HG02981 (cell line): ENCODE measurements around the gene PLA2G2A.
"Not testable (repeated sequence)": the region's sequence is repeated elsewhere in the genome, so short reads cannot be mapped to it uniquely, and the experiment has no call there.

Experiments used
- ATAC-seq: cut with Tn5 transposase; IDR thresholded peaks from one replicate; pipeline ENCODE4 v1.9.1; 2021; ENCODE audit warnings: mild to moderate bottlenecking, moderate library complexity; ENCODE audit not compliant: unreplicated experiment

The PLA2G2A gene, protein sequence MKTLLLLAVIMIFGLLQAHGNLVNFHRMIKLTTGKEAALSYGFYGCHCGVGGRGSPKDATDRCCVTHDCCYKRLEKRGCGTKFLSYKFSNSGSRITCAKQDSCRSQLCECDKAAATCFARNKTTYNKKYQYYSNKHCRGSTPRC

DNA sequence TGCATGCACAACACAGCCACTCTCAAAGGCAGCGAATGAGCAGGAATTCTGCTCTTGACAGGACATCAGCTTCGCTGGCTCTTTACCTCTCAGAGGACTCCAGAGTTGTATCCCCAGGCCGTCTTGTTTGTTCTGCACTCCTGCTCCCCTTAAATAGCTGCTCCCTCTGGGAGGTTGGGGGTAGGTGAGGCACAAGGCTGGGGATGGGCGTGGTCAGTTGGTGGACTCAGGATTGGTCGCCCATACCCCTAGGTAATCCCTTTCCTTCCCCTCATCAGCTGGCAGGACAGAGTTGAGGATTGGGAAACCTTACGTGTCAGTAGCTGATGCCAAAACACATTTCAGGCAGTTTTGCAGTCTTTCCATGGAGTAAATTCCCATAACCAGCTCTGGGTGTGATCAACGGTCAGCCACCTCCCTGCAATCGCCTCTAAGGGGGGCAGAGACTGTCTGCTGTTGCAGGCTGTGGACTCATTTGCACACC, at the start of gene PLA2G2A:
PLA2G2A (minus strand) TSS at position 125 of the 484 bp plus-strand sequence. CDS start 845 bp downstream, outside the sequence.
- ATAC-seq, result no peak

DNA sequence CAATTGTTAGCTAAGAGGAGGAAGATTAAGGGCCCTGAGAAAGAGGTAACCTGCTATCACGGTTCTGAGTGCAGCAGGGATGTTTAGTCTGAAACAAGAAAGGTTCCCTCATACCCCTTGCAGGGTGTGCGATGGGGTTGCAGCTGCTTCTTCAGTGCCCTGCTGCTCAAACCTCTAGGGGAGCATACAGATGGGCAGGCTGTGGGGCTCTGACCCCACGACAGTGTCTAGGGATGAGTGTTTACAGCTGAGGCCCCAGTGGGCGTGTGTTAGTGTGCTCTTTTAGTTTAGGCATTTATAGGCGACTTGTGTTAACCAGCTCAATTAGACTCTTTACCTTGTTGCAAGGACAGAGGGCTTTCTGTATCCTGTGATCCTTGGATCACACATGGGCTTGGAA, 49.3 kb upstream of the PLA2G2A start:
- ATAC-seq, result no peak

DNA sequence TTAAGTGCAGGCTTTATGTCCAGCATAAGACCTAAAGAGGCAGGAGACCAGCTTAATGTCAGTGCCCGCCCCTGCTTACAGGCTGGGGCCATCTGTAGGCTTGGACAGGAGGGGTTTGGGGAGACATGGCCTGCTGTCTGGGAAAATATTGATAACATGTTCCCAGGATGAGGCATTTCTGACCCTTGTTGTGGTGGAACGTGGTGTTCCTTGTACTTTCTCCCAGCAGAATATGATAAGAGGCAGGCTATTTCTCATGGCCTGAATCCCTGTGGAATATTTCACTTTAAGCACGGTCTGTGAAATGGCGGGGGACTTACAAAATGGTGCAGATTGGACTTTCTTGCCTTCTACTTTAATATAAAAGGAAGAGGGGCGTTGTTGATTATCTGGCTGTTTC, 48.7 kb upstream of the PLA2G2A start:
- no peak for ATAC-seq

DNA sequence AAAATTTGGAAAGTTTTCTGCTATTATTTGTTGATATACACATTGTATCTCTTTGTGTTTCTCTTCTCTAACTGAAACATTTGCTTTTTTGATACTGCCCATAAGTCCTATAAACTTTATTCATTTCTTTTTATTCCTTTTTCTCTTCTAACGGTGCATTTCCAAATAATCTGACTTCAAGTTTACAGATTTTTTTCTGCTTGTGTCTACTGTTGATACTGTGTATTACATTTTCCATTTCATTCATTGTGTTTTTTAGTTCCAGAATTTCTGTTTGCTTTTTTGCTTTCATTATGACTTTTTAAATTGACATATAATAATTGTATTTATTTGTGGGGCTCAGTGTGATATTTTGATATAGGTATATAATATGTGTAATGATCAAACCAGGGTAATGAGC, 38.3 kb upstream of the PLA2G2A start:
- no peak for ATAC-seq

DNA sequence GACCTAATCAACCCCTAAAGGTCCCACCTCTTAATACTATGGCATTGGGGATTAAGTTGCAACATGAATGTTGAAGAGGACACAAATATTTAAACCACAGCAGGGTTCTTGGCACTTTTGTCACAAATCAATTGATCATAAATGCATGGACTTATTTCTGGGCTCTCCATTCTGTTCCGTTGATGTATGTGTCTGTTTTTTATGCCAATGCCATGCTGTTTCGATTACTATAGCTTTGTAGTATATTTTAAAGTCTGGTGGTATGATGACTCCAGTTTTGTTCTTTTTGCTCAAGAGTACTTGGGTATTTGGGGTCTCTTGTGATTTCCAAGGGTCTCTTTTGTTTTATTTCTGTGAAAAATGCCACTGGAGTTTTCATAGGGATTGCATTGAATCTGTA, 34.7 kb upstream of the PLA2G2A start:
- no peak for ATAC-seq

DNA sequence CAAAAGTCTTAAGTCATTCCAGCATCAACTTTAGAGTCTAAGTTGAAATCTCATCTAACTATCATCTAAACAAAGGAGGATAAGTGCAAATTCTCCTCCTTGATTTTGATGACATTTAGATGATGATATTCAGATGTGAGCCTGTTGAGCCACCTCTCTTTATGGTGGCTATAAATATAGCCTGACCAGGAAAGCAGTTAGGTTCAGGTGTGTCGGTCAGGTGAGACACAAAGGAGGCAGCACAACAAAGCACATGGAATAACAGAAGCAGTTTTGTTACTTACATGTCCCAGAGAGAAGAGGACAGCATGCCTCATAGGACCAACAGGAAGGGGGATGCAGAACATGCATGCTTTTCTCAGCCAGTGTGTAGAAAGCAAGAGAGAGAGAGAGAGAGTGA, 30.6 kb upstream of the PLA2G2A start:
- ATAC-seq, result no peak

DNA sequence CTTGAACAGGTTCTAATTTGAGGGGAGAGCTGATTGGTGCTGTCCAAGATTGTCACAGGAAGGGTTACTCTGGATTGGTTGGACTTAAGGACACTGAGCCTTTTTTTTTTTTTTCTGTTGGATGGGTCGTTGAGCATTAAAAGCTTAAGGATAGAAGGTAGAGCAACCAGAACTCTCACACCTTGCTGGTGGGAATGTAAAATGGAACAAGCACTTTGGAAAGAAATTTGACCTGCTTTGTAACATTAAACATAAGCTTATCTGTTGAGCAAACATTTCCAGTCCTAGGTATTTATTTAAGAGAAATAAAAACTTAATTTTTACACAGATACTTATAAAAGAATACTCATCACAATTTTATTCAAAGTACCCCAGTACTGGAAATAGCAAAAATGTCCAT, 29.8 kb upstream of the PLA2G2A start:
- no peak for ATAC-seq

DNA sequence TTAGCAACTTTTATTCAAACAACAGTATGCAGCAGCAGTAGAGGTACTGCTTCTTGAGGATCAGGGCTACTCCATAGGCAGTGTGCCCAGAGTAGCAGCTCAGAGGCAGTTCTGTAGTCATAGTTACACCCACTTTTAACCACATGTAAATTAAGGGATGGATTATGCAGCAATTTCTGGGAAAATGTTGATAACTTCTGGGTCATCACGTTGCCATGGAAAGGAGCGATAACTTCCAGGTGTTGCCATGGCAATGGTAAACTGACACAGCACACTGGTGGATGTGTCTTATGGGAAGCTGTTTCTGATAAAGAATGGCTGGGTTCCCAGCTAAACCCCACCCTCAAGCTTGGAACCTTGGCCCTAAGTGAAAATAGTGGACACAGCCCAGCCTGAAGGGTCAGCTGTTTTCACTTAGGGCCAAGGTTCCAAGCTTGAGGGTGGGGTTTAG, 29.0 kb upstream of the PLA2G2A start:
- no peak for ATAC-seq

DNA sequence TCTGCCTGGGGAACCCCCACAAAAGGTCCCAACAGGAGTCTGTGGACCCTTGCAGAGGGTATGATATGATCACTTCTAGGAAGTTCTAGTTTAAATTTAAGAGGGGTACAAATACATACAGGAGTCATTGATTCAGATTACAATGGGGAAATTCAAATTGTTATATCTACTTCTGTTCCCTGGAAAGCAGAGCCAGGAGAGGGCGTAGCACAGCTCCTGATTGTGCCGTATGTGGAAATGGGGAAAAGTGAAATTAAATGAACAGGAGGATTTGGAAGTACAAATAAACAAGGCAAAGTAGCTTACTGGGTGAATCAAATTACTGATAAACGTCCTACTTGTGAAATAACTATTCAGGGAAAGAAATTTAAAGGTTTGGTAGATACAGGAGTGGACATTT, 19.4 kb upstream of the PLA2G2A start:
- not testable (repeated sequence) for ATAC-seq

DNA sequence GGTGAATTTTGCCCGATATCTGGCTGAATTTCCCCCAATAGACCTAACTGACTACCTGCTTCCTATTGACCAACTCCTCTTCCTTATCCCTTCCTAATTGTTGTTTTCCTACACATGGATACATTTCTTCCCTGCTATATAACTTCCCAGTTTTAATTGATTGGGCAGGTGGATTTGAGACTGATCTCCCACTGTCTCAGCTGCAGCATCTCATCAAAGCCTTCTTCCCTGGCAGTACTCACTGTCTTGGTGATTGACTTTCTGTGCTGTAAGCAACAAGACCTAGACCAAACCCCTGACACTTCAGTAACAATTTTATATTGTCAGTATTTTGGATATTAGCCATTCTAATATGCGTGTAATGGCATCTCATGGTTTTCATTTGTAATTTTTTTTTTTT, 11.3 kb upstream of the PLA2G2A start:
- no peak for ATAC-seq

DNA sequence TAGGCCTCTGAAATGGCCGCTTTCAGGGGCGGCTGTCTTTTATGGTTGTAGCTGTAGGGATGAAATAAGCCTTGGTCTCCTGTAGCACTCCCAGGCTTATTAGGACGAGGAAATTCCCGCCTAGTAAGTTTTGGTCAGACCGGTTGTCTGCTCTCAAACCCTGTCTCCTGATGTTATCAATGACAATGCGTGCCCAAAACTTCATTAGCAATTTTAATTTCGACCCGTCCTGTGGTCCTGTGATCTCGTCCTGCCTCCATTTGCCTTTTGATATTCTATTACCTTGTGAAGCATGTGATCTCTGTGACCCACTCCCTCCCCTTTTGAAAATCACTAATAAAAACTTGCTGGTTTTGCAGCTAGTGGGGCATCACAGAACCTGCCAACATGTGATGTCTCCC, 10.8 kb upstream of the PLA2G2A start:
- ATAC-seq, result not testable (repeated sequence)

DNA sequence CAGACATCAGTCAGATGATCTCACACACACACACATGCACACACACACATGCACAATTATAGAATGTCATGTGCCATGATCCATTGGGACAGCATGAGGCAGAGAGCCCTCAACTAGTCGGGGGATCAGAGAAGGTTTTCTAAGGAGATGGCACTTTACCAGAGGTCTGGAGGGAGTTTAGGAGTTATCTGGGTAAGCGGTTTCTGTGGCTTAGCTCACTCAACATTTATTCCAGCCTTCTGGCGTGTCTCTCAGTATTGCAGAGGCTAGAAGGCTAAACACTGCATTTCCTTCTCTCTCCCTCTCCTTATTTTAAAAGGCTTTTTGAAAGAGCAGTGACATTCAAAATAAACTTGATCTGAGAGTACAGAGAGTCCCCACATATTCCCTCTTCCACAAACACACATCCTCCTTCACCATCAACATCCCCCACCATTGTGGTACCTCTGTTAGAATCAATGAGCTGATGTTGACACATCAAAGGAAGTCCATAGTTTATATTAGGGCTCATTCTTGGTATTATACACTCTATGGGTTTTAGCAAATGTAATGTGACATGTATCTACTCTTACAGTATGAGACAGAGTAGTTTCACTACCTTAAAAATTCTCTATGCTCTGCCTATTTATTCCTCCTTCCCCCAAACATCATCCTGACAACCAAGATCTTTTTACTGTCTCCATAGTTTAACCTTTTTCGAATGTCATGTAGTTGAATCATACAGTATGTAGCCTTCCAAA, 9.0 kb upstream of the PLA2G2A start:
- no peak for ATAC-seq

DNA sequence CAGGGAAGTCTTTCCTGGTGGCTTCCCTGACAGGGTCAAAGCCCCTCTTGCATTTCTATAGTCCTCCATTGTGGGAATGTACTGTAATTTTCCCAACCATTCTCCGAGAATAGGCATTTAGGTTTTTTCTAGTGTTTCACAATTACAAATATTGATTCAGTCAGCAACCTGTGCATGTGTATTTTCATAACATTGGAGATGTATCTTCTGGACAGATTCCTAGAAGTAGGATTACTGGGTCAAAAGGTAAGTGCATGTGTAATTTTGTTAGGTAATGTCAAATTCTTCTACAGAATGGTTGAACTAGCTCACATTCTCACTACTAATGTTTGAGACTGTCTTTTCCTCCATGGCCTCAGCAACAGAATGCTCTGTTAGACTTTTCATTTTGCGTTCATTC, 8.3 kb upstream of the PLA2G2A start:
- no peak for ATAC-seq

DNA sequence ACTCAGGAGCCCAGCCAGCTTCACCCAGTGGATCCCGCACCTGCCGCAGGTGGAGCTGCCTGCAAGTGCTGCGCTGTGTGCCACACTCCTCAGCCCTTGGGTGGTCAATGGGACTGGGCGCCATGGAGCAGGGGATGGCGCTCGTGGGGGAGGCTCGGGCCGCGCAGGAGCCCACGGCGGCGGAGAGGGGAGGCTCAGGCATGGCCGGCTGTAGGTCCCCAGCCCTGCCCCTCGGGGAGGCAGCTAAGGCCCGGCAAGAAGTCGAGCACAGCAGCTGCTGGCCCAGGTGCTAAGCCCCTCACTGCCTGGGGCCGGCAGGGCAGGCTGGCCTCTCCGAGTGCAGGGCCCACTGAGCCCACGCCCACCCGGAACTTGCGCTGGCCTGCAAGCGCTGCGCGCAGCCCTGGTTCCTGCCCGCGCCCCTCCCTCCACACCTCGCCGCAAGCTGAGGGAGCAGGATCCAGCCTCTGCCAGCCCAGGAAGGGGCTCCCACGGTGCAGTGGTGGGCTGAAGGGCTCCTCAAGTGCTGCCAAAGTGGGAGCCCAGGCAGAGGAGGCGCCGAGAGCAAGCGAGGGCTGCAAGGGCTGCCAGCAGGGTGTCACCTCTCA, 5.1 kb upstream of the PLA2G2A start:
- not testable (repeated sequence) for ATAC-seq

DNA sequence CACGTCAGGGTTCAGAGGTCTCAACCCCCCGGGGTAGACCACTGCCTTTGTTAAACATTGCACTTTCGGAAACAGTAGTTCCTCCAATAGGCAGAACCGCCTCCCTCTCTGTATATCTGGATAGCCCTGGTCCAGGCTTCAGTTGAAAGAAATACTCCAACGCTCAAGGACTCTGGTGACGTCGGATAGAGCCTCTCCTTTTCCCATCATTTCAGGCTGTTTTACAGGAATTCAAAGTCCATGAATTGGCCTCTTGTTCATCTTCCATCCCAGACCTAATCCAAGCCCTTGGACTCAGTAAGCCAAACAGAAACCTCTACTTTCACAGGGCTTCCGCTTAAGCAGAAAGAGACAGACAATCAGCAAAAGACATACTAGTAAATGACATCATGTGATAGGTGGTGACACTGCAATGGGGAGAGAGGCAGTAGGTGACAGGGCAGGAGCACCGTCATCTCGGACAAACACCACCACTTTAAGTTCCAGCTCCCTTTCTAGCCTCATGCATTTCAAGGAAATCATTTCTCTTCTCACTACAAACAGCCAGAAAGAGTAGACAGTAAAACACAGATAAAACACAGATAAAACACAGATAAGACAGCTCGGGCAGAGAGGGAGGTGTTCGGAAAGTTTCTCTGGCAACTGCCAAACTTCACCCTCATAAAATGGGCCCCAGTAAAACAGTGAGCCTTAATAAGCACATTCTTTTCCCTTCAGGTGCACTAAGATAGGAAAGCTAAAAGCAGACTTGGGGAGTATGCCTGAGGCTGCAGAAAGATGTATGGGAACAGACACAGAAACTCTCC, 2.3 kb upstream of the PLA2G2A start:
- ATAC-seq, result no peak

DNA sequence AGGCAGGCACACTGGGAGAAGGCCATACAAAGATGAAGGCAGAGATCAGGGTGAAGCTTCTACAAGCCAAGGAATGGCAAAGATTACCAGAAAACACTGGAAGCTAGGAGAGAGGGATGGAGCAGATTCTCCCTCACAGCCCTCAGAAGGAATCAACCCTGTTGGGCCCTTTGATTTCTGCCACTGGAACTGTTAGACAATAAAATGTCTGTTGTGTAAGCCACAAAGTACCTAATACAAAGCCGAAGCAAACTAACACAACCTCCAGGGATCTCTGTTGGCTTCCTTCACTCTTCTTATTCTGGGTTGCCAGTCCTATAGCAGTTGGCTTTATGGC, 1.7 kb upstream of the PLA2G2A start:
- no peak for ATAC-seq

DNA sequence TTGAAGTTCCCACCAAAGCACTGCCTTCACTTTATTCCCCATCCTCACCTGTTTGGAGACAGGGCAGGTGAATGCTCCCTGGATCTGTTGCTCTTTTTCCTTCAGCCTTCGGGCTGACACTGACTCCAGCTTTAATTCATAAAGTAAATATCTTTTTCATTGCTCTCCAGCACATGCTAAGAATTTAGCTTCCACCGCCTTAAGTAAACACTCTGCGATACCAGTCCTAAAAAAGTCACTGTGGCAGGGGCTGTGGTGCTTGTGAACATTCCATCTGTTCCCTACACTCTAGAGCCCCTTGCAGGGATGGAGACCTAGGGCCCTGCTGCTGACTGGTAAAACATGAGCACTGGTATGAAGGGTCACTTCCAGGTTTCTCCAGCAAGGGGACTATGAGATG, 896 bp upstream of the PLA2G2A start:
- ATAC-seq, result no peak

DNA sequence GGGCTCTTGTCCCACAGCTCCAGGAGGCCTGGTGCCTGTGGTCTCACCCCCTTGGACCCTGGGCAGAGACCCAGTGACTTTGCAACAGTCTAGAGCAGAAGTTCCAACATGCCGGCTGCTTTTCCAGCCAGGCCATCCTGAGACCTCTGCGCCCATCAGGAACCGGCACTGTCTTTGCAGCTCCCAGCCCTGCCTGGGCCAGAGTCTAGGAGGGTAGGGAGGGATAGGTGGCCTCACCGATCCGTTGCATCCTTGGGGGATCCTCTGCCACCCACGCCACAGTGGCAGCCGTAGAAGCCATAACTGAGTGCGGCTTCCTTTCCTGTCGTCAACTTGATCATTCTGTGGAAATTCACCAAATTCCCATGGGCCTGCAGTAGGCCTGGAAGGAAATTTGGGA, 1.3 kb downstream of the PLA2G2A start:
- ATAC-seq, result no peak

DNA sequence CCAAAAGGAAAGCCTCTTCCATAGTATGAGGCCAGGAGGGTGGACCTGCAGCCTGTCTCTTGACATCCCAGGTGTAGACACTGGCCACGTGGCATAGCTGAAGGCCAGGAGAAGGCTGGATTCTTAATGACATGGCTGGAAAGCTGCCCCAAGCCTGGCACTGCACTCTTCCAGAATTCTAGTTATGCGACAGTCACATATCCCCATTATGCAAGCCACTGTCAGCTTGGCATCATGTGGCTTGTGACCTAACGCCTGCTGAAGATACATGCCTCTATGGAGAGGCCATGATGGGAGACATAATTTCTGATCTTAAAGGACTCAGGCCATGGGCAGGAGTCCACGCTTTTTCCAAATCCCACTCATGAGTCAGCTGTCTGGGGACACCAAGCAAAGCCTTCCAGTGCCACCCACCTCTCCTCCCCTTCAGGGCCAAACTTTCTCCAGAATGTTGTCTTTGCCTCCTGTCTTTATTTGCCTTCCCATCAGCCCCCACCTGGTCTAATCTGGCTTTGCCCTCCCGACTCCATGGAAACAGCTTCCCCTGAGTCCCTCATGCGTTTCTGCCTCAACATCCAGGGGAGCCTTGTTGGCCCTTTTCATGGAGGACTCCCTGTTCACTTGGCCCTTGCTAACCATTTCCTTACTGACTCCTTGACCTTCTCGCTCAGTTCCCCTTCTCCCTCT, 3.0 kb downstream of the PLA2G2A start:
- ATAC-seq, result no peak

DNA sequence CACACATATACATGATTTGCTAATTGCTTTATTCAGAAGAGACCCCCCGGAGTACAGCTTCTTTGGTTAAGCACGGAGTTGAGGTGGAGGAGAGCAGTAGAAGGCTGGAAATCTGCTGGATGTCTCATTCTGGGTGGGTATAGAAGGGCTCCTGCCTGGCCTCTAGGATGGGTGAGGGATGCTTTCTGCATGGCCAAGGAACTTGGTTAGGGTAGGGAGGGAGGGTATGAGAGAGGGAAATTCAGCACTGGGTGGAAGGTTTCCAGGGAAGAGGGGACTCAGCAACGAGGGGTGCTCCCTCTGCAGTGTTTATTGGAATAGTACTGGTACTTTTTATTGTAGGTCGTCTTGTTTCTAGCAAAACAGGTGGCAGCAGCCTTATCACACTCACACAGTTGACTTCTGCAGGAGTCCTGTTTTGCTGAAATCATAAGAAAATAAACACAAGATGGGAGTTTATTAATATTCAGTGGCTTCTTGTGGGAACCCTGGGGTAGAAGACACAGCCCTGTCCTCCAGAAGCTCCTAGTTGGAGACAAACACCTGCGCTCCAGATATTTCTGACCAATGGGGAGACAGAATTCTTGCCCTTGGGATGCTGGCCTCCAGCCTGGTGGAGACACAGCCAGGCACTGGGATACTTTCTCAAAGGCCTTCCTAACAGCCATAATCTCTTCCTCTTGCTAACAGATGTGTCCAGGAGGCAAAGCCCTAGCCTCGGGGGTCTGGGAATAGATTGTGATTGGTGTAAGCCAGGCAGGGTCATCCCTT, 3.8 kb downstream of the PLA2G2A start:
- ATAC-seq, result no peak
